HG02884 (cell line): ENCODE results near the gene PSMB7.

Experiments
- ATAC-seq: cut with Tn5 transposase; IDR thresholded peaks from one replicate; pipeline ENCODE4 v1.9.1; 2021; ENCODE audit warnings: mild to moderate bottlenecking, moderate library complexity; ENCODE audit not compliant: unreplicated experiment

Gene PSMB7

GRCh38 chr9:124346347-124347163, 68.7 kb downstream of the PSMB7 start:
- ATAC-seq, result no peak

DNA sequence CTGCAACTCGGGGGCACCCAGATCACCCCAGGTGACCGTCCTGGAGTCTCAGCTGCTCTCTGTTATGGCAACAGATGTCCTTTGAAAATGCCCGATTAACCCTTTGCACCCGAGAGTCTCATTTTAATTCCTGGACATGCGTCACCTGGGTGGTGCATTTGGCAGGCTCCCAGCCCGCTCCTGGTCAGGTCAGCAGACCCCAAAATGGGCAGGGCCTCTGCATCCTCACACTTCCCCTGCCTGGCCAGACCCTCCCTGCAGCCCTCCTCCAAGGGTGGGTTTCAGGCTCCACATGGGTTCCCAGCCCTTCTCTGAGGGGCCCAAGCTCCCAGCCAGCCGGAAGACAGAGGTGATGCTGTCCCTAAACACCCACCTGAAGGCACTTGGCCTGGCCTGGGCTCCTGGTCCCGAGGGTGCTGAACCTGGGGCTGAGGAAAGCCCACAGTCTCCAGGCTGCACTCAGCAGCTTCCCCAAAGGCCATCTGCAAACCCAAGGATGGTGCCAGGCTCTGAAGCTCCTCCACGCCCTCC, 69.4 kb downstream of the PSMB7 start:
- no peak for ATAC-seq

GRCh38 chr9:124345063-124345462, 70.2 kb downstream of the PSMB7 start:
- ATAC-seq, result no peak

DNA sequence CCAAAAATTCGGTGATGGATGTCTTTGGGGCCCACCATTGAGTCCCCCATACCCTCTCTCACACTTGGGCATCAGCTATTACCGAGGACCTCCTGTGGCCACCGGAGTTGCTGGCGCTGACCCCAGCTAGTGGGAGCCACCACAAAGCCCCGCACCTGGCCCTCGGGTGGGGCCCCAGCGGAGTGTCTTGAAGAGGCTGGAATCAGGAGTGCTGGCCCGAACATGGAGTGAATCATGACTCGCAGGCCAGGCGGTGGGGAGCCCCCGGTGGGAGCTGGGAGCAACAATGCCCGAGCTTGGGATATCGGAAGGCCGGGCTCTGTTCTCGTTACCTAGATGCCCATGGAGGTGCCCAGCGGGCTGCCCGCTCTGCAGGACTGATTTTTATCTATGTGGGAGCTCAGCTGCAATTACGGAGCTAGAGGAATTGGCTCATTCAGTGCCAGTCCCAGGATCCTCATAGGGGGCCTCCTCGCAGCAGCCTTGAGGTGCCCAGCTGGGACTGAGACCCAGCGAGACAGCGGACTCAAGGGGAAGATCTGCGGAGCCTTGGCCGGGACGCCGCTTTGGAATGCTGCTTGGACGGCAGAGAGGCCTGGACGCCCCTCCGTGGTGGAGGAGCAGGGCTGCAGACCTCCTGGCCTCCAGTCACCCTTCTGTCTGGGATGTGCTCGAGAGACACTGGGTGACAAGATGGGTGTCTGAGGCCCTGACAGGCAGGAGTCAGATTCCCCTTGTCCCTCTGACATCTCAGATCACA, 70.8 kb downstream of the PSMB7 start:
- no peak for ATAC-seq

DNA sequence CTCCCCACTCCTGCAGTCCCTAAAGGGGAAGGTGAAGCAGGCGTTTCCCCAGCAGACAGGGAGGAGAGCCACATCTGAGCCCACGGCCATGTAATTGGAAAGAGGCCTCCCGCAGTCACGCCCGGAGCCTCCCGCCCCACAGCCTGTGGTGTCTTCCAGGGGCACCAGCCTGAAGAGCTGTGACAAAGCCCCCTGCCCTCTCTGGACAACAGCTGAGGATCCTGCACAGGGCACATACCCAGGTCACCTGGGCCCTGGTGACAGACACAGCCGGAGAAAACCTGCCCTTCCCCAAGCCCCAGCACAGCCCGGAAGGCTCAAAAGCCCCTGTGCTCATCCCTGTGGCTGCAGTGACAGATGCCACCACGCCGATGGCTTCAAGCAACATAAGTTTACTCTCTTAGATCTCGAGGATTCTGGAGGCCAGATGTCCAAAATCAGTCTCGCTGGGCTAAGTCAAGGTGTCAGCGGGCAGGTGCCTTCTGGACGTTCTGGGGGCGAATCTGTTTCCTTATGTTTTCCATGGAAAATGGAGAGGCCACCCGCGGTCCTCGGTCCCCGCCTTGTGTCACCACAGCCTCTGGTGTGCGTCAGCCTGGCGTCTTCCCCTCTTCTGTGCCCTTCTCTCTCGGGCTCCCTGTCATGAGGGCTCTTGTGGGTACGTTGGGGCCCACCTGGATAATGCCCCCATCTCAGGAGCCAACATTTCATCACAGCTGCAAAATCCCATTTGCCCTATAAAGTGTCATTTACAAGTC, 71.5 kb downstream of the PSMB7 start:
- ATAC-seq, result no peak

DNA sequence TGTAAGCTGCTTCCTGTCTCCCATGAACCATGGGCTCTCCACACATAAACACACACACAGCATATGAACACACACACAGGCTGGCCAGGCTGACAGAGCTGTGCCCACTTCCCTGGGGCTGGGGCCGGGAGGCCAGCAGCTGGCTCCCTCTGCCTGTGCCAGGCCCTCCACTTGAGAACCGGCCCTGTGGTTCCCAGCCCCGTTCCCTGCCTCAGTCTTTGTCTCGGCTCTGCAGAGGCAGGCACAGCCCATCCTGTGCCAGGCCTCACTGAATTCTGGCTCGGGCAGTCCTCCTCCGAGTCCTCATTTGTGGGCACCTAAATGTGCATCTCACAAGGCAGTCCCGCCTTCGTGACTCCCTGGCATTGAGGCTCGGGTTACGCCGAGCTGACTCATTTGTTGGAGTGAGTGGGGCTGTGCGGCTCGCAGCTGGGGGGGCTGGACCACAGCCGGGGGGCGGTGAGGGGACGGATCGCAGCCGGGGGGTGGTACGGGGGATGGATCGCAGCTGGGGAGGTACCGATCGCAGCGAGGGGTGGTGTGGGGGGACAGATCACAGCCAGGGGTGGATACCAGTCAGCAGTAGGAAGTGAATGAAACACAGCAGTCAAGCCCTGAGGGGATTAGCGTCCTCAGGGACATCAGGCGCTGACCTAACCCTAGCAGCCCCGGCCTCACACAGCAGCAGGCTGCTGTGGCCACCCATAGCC, 72.3 kb downstream of the PSMB7 start:
- ATAC-seq, result no peak

DNA sequence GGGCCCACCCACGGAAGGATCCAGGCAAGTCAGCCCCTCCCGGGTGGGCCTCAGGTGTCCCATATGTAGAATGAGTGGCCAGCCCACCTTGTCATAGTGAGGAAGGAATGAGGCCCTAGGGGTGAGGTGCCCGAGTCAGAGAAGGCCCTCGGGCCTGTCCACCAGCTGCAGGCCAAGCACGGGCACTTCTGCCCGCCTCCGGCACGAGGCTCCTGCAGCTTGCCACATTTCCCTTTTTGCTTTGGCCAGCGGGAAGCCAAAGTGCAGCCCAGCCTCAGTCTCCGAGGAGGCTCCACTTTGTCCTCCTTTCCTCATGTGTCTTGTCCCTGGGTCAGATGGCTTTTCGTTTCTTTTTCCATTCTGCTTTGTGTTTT, 72.9 kb downstream of the PSMB7 start:
- ATAC-seq, result no peak

- no peak for ATAC-seq
These were observed 73.6 kb downstream of the PSMB7 start for GRCh38 chr9:124341455-124342170.

DNA sequence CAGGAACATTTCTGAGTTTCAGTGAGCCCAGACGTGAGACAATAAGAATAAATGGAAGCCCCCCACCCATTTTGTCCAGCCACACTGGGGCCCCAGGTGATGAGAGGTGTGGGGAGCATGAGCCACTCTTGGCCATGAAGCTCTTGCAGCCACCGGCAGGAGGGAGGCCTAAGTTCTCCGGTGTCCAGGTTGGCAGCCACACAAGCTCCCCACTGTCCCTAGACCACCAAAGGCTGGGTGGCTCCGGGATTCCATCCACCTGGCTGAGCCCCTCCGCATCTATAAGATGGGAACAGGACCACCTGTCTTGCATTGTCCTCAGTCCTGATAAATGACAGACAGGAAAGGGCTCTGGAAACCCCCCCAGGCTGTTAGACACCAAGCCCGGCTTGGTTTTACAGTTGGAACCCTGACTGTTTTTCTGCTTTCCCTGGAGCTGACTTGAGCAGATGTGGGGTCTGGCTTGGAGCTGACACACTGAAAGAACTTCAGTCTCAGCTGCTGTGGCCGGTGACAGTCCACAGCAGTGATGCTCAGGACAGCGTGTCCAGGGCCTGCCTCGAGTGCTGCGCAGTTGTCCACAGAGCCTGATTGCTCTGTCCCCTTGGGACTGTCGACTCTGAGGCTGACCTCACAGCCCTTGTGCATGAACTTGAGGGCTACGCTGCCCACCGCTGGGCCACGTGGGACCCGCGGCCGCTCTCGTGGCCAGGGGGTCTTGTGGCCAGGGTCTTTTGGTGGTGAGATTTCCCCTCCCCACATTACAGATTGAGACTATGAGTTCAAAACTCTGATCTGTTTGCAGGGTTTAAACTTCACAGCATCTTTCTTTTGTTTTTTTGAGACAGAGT, 74.8 kb downstream of the PSMB7 start:
- ATAC-seq, result no peak

GRCh38 chr9:124339603-124340146, 75.6 kb downstream of the PSMB7 start:
- ATAC-seq, result no peak

DNA sequence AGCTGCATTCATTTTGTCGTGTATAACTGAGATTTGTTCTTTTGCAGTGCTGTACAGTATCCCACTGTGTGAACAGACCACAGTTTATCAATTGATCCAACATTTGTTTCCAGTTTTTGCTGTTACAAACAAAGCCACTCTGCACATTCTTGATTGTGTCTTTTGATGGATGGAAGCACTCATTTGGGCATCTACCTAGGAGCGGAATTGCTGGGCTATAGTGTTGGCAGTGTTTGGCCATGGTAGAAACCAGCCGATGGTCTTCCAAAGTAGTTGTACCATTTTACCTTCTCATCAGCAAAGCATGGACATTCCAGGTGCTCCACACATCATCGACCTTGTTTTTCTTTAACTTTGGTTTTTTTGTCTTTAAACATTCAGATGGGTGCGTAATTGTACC, 77.7 kb downstream of the PSMB7 start:
- no peak for ATAC-seq

DNA sequence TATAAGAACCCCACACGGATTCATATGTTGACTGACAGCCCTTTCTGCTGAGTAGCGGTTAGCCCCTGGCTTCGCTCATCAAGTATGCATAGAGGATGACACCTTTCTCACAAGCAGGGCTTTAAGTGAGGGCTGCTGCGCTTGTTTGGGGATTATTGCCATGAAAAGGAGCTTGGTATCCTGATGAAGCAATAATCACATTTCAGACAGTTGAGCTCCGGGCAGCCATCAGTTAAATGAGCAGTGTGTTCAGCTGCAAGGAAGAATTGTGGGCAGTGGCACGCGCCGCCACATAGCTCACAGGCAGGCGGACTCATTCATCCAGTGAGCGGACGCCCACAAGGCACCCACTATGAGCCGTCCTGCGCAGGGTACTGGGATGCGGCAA, 79.9 kb downstream of the PSMB7 start:
- ATAC-seq, result no peak

DNA sequence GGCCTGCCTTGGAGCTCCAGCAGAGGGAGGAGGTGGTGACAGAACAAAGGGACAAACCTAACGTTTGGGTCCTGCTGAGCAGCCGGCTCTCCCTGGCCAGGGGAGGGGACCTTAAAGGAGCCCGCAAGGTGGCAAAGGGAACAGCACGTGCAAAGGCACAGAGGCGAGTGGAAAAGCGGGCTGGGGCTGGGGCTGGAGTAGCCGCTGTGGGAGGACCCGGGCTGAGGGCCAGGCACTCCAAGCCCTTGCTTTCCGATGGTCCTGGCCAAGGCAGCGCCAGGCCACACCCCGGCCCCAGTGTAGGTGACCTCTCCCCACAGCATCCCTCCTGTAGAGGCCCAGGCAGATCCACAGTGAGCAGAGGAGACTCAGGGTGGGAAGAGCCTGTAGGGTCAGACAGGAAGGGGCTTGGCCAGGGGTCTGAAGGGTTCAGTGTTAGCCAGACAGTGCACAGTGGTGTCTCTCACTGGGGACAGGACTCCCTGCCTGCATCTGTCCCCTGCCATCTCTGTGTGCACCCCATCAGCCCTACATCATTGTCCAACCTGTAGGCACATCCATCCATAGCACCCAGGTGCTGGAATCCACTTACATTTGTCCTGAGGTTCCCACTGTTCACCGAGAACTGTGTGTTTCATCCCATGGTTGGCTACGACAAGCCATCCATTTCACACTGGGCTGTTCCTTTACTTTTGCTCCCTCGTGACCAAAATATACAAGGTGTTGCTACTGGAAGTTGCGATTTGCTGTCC, 80.5 kb downstream of the PSMB7 start:
- no peak for ATAC-seq

GRCh38 chr9:124333203-124333579, 82.1 kb downstream of the PSMB7 start:
- ATAC-seq, result no peak

DNA sequence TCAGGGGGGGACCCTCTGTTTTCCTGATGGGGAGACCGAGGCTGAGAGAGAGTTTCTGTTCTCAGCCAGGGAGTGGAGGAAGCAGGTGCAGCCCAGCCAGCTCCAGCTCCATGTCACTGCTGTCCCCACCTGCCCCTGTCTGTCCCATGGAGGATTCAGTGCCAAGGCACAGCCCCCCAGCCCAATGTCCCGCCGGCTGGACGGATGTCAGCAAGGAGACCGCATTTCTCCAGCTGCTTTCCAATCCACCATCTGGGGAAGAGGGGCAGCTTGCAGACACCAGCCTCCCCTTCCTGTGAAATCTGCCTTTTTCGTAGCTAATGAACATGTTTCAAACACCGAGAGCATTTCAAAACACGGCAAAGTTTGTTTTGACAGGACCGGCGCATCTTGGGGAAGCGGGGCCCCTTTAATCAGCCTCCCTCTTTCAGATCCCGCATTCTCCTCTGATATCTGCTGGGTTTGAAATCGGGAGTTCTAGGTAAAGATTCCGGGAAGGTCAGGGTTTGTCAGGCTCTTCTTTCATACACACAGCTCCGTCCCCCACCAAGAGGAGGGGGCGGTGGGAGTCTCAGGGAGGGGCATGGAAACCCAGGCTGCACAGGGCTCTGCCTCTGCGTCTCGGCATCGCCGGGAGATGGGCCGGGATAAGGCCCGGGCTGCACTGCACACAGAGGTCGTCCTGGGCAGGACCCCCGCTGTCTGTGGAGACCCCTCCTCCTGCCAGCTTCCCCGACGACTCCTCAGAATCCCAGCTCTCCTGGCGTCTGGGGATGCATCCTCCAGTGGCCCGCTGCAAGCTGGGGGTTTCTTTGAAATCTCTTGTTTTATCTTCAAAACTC, 82.7 kb downstream of the PSMB7 start:
- ATAC-seq, result no peak

- ATAC-seq, result no peak
These were observed 83.7 kb downstream of the PSMB7 start for GRCh38 chr9:124331580-124331979.

- no peak for ATAC-seq
These were observed 85.1 kb downstream of the PSMB7 start for GRCh38 chr9:124330011-124330697.
